Cardiac muscle cell (in vitro differentiated cells and primary cell): Measurements from ENCODE around the gene APOBR. TPM values are rescaled to one million over a fixed set of nuclear protein-coding genes. Genes with fewer than 3 reads are reported as not detected.
"Not testable (repeated sequence)": the region's sequence is repeated elsewhere in the genome, so short reads cannot be mapped to it uniquely, and the experiment has no call there.

Experiments used
- DNase-seq, 2 donors: peaks; one replicate each; pipeline versions ENCODE4 v3.0.0 to v3.0.0-alpha.2; 2010 to 2017; ENCODE audit warnings: low read depth in 1 of 2, low spot score in 1 of 2
- H3K27ac ChIP-seq: fragments of 200-600 bp; sonication (generic); 2 replicates; pipeline ENCODE4 v1.5.1; 2016
- H3K27me3 ChIP-seq: fragments of 200-600 bp; sonication (generic); 2 replicates; pipeline ENCODE4 v1.6.0; 2016; ENCODE audit warnings: control low read depth
- H3K36me3 ChIP-seq: fragments of 200-600 bp; sonication (generic); 2 replicates; pipeline ENCODE4 v1.5.1; 2016; ENCODE audit warnings: control low read depth
- H3K4me1 ChIP-seq: fragments of 200-600 bp; sonication (generic); 2 replicates; pipeline ENCODE4 v1.8.1; 2017; ENCODE audit warnings: low read depth, mild to moderate bottlenecking, mixed run types
- H3K4me3 ChIP-seq: fragments of 200-600 bp; sonication (generic); 2 replicates; pipeline ENCODE4 v1.5.1; 2016; ENCODE audit warnings: mild to moderate bottlenecking
- H3K9me3 ChIP-seq: fragments of 200-600 bp; sonication (generic); 2 replicates; pipeline ENCODE4 v1.5.1; 2017; ENCODE audit warnings: low read depth, mild to moderate bottlenecking, control low read depth
- CTCF ChIP-seq: IDR thresholded peaks from 2 replicates; pipeline ENCODE4 v1.5.1; 2012; ENCODE audit warnings: low read depth, mild to moderate bottlenecking, low read length
- polyA plus RNA-seq: library from polyadenylated mRNA; unstranded; fragments of >200 nt; fragmentation: Nextera tagmentation; extraction: Ambion mirVana; gene quantifications from 2 replicates; pipeline ENCODE4 v1.2.1, GENCODE V29; 2016
- total RNA-seq: library from RNA; depleted of rRNA; stranded (reverse); fragments of >200 nt; gene quantifications from 2 replicates; pipeline ENCODE4 v1.2.3, GENCODE V29; 2016

Gene APOBR
- total and polyA plus RNA-seq, 2 experiments from 2014 or later, result 0.39 TPM; not detected in 1

GRCh38 chr16:28478506-28479180, 15.8 kb upstream of the APOBR start:
- no peak overlapping the region for H3K27ac ChIP-seq
- H3K36me3 ChIP-seq, result peaks cover 9% of the 10 kb centered on the region
- H3K4me3 ChIP-seq, result no peak overlapping the region
- TF ChIP-seq CTCF, result no peak
- H3K4me1 ChIP-seq, result no peaks in the 10 kb centered on the region
- no peaks in the 10 kb centered on the region for H3K9me3 ChIP-seq
- no peaks in the 10 kb centered on the region for H3K27me3 ChIP-seq
- no peak for DNase-seq

GRCh38 chr16:28482026-28482425, 12.4 kb upstream of the APOBR start:
- H3K27ac ChIP-seq, result no peak overlapping the region
- no peaks in the 10 kb centered on the region for H3K9me3 ChIP-seq
- H3K4me1 ChIP-seq, result no peaks in the 10 kb centered on the region
- no peaks in the 10 kb centered on the region for H3K27me3 ChIP-seq
- no peak for DNase-seq
- H3K36me3 ChIP-seq, result peaks cover 3% of the 10 kb centered on the region
- H3K4me3 ChIP-seq, result no peak overlapping the region
- TF ChIP-seq CTCF, result no peak

- not testable (repeated sequence) for H3K27me3 ChIP-seq, H3K9me3 ChIP-seq, H3K27ac ChIP-seq, H3K4me1 ChIP-seq, H3K4me3 ChIP-seq, DNase-seq, H3K36me3 ChIP-seq
These were observed 11.1 kb upstream of the APOBR start for GRCh38 chr16:28483361-28483760.

- Histone ChIP-seq H3K4me3 (no peak overlapping the region), H3K9me3 (no peaks in the 10 kb centered on the region), H3K36me3 (peaks cover 4% of the 10 kb centered on the region), H3K4me1 (no peaks in the 10 kb centered on the region), H3K27me3 (no peaks in the 10 kb centered on the region), H3K27ac (no peak overlapping the region)
- no peak for DNase-seq
- no peak for TF ChIP-seq CTCF
These were observed 8.2 kb upstream of the APOBR start for GRCh38 chr16:28486266-28486665.

- peak; percentile 40 for TF ChIP-seq CTCF
- Histone ChIP-seq H3K27ac (peak overlapping the region; percentile 97), H3K4me1 (no peaks in the 10 kb centered on the region), H3K36me3 (peaks cover 4% of the 10 kb centered on the region), H3K9me3 (no peaks in the 10 kb centered on the region), H3K27me3 (no peaks in the 10 kb centered on the region), H3K4me3 (peak overlapping the region; percentile 78)
- peak; percentile 12 to 52 for DNase-seq
These were observed 3.0 kb upstream of the APOBR start for GRCh38 chr16:28491230-28491969.

GRCh38 chr16:28491970-28492474, 2.4 kb upstream of the APOBR start, which contains the start of gene CLN3:
CLN3 (minus strand) TSS chr16:28492074; CDS start chr16:28491759, 315 bp downstream.
- no peak for TF ChIP-seq CTCF

More at GRCh38 chr16:28491970-28492474, 2.4 kb upstream of the APOBR start, which contains the start of gene CLN3:
- Histone ChIP-seq H3K27ac (peak within 1 kb of the TSS; percentile 97), H3K36me3 (peaks cover 4% of the 10 kb centered on the region), H3K4me1 (no peaks in the 10 kb centered on the region), H3K4me3 (peak within 1 kb of the TSS; percentile 78), H3K9me3 (no peaks in the 10 kb centered on the region), H3K27me3 (no peaks in the 10 kb centered on the region)
- DNase-seq, result peak; percentile 91 to 96
